ENCODE data around the gene HERC2.
"Not testable (repeated sequence)": the region's sequence is repeated elsewhere in the genome, so short reads cannot be mapped to it uniquely, and the experiment has no call there.

HERC2 gene

DNA sequence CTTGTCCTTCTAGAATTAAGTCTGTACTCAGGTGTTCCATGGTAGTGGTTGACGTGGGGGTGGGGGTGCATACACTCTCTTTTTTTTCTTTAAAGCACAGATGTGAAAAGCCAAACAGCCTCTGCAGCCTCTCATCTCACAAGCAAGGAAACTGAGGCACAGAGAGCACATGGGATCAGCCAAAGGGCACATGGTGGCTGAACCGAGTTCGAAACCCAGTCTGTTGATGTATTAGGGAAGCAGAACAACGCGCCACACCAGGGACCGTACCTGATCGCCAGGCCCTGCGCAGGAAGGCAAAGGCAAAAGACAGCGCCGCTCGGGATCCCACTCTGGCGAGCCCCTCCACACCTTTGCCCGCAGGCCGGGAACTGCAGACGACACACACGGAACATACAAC, 47.3 kb downstream of the HERC2 start:
- no peak for DNase-seq

DNA sequence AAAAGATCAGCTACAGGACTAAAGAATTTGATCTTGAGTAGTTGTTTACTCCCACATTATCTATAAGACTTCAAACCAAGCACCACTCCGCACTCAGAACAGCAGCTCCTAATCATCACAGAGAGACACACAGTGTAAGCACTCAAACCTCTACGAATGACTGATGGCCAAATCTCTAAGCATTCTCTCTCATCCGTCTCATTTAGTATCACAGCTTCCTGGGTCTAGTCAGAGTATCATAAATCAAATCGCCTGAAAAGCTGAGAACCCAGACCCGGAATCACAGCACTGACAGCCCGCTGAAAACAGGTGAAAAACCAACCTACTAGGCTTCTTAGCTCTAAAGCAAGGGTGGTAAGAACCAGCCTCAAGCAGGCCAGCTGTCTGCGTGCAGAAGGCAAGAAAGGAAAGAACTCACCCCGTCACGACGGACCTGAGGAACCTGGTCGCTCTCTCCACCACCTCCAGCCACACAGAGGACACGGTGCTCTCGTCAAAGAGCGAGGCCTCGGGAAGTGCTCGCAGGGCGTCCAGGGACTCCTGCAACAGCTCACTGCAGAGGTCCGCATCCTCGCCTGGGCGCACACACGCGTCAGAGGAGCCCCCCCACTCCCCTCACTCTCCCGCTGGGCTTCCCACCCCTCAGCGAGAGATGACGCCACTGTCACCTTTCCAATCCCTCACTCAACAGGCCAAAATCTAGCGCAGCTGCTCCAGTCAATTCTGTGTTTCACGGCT, 47.9 kb downstream of the HERC2 start:
- no peak for DNase-seq

DNA sequence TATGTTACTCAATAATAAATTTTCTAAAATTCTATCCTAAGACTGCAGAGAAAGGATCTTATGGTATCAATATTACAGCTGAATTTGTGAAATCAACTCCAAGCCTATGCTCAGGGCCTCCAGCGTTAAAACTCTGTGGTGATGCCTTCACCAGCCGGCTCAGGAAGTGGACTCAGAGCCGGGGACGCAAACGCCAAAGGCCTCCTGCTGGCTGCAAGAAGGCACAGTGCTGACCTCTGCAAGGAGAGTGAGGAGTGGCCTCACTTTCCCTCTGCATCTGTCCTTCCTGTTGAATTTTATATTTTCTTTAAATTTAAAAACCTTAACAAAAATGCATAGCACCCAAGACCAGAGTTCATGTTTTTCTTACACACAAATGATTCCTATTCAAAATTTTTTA, 48.5 kb downstream of the HERC2 start:
- DNase-seq, result no peak

DNA sequence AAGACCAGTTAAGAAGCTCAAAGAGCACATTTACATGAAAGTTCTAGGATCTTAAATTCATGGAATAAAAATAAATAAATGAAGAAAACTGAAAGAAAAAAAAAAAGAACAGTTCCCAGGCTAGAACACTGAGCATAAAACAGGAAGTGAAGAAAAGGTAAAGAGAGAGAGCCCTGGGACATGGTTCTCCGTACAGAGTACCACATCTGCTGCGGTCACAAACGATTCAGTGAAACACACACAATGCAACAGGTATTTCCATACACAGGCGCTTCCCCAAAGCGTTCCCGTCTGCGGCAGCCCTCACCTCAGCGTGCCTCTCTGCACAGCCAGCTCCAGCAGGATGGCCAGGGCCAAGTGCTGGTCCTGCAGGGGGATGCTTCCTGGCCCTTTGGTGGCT, 49.4 kb downstream of the HERC2 start:
- DNase-seq, result no peak

DNA sequence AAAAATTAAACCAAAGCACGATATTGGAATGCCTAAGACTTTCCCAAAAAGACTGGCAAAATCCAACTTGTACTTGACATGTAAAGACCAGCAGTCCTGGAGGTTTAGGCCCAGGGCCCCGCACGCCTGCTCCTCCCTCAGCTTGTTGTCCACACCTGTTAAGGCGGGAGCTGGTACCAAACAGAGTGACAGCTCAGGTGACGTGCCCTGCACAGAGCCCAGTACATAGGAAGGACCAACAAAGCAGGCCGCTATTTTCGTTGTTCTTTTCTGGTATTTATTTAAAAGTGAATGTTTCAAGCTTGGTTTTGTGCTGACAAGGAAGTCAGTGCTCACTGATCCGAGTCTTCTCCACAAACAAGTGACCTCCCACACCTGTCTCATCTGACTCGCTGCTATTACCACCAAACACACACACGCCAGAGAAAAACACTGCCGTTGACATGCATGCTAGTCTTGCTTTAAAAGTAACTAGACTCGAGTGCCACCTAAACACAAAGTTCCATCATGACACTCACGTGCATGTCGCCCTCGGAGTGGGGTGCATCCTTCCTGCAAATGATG, 50.2 kb downstream of the HERC2 start:
- no peak for DNase-seq

GRCh38 chr15:28269097-28269496, 52.9 kb downstream of the HERC2 start:
- no peak for DNase-seq

GRCh38 chr15:28267727-28268126, 54.3 kb downstream of the HERC2 start:
- DNase-seq, result no peak

DNA sequence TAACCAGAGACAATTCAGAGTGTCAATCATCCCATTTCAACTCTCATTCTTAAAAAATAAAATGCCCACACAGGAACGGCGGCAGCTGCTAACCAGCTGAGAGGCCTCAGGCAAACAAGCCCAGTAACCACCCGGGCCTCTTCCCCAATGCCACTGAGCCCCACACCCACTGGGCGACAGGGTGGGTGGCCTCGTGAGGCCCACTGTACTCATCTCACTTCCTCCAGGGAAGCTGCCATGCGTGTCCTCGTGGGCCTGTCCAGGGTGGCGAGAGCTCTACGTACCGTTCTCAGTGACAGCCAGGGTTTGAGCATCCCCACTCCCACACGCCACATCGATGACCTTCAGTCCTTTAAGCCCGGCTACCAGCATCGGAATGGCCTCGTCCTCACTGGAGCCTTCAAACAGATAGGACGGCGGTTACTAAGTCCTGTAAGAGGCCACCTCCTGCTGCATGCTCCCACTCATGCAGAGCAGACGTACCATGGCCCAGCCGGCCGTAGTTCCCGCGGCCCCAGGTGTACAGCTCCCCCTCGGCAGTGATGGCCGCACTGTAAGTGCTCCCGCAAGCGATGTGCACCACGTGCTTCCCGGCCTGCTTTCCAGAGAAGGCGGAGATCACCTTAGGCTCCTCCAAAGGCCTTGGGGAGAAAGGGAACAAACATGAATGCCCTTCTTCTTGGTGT, 56.5 kb downstream of the HERC2 start:
- no peak for DNase-seq

DNA sequence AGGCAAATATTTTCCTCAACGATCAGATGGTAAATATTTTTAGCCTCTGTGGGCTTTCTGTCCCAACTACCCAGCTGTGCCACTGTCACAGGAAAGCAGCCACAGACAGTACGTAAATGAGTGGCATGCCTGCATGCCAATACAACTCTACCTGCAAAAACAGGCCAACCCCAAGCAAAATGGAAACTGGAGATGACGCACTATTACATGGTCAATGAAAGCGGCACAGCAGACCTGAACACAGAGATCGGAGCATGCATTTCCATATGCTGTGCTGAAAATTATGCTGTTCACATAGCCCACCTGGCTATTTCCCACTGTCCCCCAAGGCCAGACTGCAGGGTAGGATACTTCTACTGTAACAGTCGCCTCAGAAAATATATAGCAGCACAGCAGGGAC, 57.8 kb downstream of the HERC2 start:
- no peak for DNase-seq

DNA sequence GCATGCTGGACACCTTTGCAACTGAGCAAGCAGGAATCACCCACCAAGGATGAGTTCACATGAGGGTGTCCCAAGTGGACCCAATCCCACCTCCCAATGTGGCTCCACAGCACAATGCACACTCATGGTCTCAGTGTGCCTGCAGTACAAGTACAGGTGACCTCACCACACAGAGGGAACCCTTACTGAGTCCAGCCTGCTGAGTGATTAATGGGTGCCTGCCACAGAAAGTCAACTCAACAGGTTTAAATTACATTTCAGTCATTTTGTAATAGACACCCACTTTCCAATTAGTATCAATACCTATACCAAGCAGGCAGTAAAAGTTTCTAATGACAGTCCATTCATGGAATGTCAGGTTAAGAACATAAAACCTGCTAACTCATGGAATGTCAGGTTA, 59.5 kb downstream of the HERC2 start:
- no peak for DNase-seq

- no peak for DNase-seq
Measured at GRCh38 chr15:28260722-28261121, 61.3 kb downstream of the HERC2 start.

DNA sequence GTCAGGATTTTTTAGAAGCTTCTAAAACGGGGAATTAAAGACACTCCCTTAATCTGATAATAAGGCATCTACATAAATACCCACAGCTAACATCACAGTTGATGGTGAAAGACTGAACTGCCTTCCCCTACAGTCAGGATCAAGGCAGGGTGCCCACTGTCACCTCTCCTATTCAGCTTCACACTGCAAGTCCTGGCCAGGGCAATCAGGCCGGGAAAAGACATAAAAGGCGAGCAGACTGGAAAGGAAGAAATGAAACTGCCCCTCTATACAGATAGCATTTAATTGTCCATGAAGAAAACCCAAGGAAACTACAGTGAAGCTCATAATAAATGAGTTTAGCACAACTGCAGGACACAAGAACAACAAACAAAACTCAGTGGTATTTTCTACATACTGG, 61.7 kb downstream of the HERC2 start:
- DNase-seq, result no peak

DNA sequence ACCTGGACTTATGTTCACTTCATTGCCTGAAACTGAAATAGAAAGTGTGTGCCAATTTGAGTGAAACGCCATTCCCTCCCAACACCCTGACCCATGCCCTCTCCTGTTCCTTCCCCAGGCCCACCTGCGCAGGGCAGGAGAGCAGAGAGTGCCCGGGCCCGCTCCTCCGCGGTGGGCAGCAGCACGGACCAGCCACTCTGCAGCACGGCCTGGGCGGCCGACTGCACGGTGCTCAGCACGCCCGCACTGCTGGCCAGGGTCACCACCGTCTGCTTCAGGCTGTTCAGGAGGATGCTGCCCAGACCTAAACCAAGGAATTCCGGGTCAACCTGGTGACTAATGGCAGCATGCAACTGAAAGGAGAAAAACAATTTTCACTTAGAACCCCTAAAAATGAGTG, 66.0 kb downstream of the HERC2 start:
- DNase-seq, result no peak

DNA sequence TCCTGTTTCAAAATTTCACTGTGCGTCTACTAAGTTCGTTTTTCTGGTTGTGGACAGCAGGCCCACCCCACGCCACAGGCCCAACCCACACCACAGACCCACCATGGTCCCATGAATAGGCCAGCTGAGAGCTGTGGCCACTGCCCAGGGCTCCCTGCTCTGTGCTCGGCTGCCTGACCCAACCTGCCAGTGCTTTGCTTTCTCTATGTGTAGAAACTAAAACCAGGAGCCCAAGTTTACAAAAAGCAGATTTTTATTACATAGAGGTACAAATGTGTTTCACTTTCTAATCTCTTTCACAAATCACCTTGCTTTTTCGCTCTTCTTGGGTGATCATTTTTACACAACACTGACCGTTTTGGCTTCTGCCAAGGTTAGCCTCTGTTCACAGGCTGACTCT, 69.1 kb downstream of the HERC2 start:
- no peak for DNase-seq

DNA sequence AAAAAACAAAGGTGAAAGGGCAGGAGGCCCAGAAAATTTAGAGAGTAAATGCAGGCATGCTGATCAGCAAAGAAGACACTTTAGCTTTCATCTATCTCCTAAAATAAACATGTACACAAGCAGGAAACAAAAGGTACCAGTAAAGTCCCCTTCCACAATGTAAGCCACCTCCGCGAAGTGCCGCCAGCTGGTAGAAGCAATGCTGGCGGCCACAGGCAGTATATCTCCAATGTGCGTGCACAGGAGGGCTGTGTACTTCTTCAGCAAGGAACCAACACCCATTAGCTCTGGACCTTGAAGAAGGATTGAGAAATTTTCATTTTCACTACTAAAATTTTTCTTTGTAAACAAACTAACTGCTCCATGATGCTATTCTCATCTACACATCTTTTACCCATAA, 75.4 kb downstream of the HERC2 start:
- no peak for DNase-seq

- DNase-seq, result no peak
Measured at GRCh38 chr15:28243901-28244300, 78.1 kb downstream of the HERC2 start.

GRCh38 chr15:28243399-28243798, 78.6 kb downstream of the HERC2 start:
- DNase-seq, result no peak

DNA sequence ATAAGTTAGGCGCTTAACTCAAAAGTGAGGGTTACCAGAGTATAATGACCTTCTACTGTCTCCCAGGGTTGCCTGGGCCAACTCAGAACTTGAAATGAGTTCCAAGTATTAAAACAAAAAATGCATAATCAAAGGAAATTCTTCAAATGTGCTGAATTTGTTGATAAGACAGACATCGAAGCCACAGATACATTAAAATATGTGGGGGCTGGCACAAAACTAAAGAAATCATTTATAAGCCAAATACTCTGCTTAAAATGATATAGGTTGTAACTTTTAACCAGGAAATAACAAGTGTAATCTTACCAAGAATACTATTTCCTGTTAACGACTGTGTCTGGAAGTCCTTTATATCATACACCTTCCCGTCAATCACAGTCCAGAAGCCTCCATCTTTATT, 83.7 kb downstream of the HERC2 start:
- not testable (repeated sequence) for DNase-seq

DNA sequence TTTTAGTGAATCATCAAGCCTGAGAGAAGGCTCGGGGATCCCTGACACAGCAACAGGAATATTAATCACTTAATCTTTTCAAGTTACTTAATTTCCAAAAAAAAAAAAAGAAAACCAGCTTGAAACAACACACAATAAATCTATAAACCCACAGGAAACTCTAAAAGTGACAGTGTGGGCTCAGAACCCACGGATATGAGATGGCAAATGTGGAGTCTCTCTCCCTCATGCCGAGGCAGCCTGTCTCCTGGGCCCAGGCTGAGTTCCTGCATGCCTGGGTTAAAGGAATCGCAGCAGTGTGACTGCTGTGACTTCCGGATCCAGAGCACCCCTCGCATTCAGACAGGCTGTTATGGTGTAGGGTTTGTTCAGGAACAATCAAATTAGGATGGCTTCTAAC, 90.2 kb downstream of the HERC2 start:
- not testable (repeated sequence) for DNase-seq

- DNase-seq, result not testable (repeated sequence)
Measured at GRCh38 chr15:28231336-28231735, 90.6 kb downstream of the HERC2 start.

DNA sequence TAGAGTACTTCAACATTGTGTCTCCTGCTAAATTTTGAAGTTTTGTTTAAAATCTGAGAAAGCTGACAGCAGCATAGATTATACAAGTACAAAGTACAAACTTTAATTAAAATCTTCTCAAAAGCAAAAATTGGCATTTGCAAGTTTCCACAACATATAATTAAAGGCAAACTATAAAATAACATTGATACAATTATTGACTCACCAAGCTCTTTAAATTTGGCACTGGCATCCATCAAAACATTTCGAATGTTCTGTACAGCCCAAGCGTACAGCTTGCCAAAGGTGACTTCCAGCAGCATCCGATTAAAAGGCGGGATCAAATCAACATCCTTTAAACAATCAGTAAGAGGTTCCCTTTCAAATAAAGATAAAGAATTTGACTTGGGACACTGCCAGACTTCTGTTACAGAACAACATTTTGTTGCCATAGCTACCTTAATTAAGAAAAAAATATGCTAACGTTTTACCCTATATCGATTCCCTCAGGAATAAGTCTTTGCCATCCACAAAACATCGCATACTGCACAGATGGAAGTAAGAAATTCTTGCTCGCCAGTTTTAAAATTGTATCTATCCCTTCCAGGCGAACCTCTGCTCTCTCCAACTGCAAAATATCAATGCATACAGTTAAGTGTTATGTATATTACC, 92.9 kb downstream of the HERC2 start:
- DNase-seq, result not testable (repeated sequence)

GRCh38 chr15:28228096-28228495, 93.9 kb downstream of the HERC2 start:
- no peak for DNase-seq

DNA sequence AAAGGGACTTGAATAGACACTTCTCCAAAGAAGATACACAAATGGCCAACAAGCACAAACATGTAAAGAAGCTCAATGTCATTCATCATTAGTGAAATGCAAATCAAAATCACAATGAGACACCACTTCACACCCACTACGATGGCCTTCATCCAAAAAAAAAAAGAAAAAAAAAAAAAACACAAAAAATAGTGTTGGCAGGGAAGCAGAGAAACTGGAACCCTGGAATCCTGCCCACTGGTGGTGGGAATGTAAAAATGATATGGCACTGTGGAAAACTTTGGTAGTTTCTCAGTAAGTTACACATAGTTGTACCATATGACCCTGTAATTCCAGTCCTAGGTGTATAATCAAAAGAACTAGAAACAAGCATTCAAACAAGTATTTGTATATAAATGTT, 94.7 kb downstream of the HERC2 start:
- not testable (repeated sequence) for DNase-seq

DNA sequence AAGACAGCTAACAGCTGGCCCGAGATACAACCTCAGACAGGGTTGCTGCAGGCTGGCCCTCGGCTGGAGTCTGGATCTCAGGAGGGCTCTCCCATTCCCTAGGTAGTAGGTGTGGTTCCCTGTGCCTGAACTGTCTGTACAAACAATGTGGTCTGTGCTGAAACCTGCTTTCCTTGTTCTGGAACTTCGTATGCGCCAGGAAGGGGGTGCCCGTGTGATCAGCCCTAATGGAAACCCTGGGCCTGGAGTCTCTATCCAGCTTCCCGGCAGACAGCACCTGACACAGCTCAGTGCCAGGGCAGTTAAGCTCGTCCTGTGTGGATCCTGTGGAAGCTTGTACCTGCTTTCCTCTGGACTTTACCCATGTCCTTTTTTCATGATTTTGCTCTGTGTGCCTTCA, 99.4 kb downstream of the HERC2 start:
- not testable (repeated sequence) for DNase-seq
